Activated T-helper 2 cell treated with anti-CD3 and anti-CD28 coated beads, Interferon-gamma antibody, Interleukin-2, Interleukin-4, amounts not matched to agents 10 μg/mL and 5 μg/mL and 100 μg/mL, durations not matched to agents 14 hours and 24 hours and 36 hours (primary cell): ENCODE results near the gene ZNF341. TPM values are rescaled to one million over a fixed set of nuclear protein-coding genes. Genes with fewer than 3 reads are reported as not detected.

Experiments used
- total RNA-seq: library from RNA; stranded (reverse); gene quantifications from 2 replicates; pipeline ENCODE4 v1.2.3, GENCODE V29; 2022

Gene ZNF341
- total RNA-seq, 1 donor from 2014 or later: 7.0 TPM

Other genes with a start within 250 kb of the ZNF341 start
- 11.8 and 14.4 TPM in 2 replicates for gene CBFA2T2, start 241.9 kb upstream of the ZNF341 start, total RNA-seq
- 0.27 and 0.28 TPM in 2 replicates for gene C20orf144, start 69.7 kb upstream of the ZNF341 start, total RNA-seq
- gene ACTL10, start 65.1 kb upstream of the ZNF341 start, total RNA-seq: 2.6 and 3.3 TPM in 2 replicates
- gene NECAB3, start 57.6 kb upstream of the ZNF341 start, total RNA-seq: 27.0 and 30.1 TPM in 2 replicates
- 63.8 and 64.2 TPM in 2 replicates for gene E2F1, start 45.6 kb upstream of the ZNF341 start, total RNA-seq
- gene PXMP4, start 11.7 kb upstream of the ZNF341 start, total RNA-seq: 7.4 TPM in 2 replicates
- 113 and 116 TPM in 2 replicates for gene CHMP4B, start 79.4 kb downstream of the ZNF341 start, total RNA-seq